HTERT RPE-1 (cell line): Measurements from ENCODE around the gene PNPO.

Experiments used
- in situ Hi-C: fragments of 300-500 bp; cut with MboI; formaldehyde crosslinking; loops from 4 replicates; pipeline ENCODE4 v1.14.3; 2020; ENCODE audit warnings: low sequenced_read_pairs

The PNPO gene

GRCh38 chr17:47941246-47942095, at the start of gene PNPO:
TSS of gene PNPO (plus strand) at chr17:47941571. CDS start at chr17:47941676, 105 bp downstream.
- in situ Hi-C loops, result no loop called here

GRCh38 chr17:47894498-47895346, 46.6 kb upstream of the PNPO start:
- in situ Hi-C loops, result no loop called here

- in situ Hi-C loops, result no loop called here
Measured at GRCh38 chr17:47895347-47895855, 46.0 kb upstream of the PNPO start.

GRCh38 chr17:47895856-47896671, 45.3 kb upstream of the PNPO start, which contains the start of gene SP2:
TSS of gene SP2 (plus strand) at chr17:47896236. CDS start at chr17:47896287, 51 bp downstream.
- in situ Hi-C loops, result no loop called here

GRCh38 chr17:47896672-47897490, 44.5 kb upstream of the PNPO start:
- in situ Hi-C loops, result no loop called here

GRCh38 chr17:47897561-47897960, 43.8 kb upstream of the PNPO start:
- in situ Hi-C loops, result no loop called here

GRCh38 chr17:47898241-47898640, 43.1 kb upstream of the PNPO start:
- in situ Hi-C loops, result no loop called here

GRCh38 chr17:47899643-47900042, 41.7 kb upstream of the PNPO start:
- in situ Hi-C loops, result no loop called here

GRCh38 chr17:47901423-47901822, 39.9 kb upstream of the PNPO start:
- in situ Hi-C loops, result no loop called here

- in situ Hi-C loops, result no loop called here
Measured at GRCh38 chr17:47902039-47902744, 39.2 kb upstream of the PNPO start.

- in situ Hi-C loops, result no loop called here
Measured at GRCh38 chr17:47905221-47905733, 36.1 kb upstream of the PNPO start.

- in situ Hi-C loops, result no loop called here
Measured at GRCh38 chr17:47906443-47906842, 34.9 kb upstream of the PNPO start.

- in situ Hi-C loops, result no loop called here
Measured at GRCh38 chr17:47907932-47908562, 33.3 kb upstream of the PNPO start.

GRCh38 chr17:47913050-47913449, 28.3 kb upstream of the PNPO start:
- in situ Hi-C loops, result no loop called here

- in situ Hi-C loops, result no loop called here
Measured at GRCh38 chr17:47914306-47914948, 26.9 kb upstream of the PNPO start.

- in situ Hi-C loops, result no loop called here
Measured at GRCh38 chr17:47915776-47916398, 25.5 kb upstream of the PNPO start.

GRCh38 chr17:47916489-47917208, 24.7 kb upstream of the PNPO start:
- in situ Hi-C loops, result no loop called here
